HG02571 (cell line): ENCODE results near the gene R3HDM4.
A peak's percentile ranks its signal among the peaks of the same experiment; 100 is the strongest.

Experiments used
- ATAC-seq: cut with Tn5 transposase; IDR thresholded peaks from one replicate; pipeline ENCODE4 v1.9.1; 2021; ENCODE audit warnings: mild to moderate bottlenecking, moderate library complexity; ENCODE audit not compliant: unreplicated experiment

The R3HDM4 gene

DNA sequence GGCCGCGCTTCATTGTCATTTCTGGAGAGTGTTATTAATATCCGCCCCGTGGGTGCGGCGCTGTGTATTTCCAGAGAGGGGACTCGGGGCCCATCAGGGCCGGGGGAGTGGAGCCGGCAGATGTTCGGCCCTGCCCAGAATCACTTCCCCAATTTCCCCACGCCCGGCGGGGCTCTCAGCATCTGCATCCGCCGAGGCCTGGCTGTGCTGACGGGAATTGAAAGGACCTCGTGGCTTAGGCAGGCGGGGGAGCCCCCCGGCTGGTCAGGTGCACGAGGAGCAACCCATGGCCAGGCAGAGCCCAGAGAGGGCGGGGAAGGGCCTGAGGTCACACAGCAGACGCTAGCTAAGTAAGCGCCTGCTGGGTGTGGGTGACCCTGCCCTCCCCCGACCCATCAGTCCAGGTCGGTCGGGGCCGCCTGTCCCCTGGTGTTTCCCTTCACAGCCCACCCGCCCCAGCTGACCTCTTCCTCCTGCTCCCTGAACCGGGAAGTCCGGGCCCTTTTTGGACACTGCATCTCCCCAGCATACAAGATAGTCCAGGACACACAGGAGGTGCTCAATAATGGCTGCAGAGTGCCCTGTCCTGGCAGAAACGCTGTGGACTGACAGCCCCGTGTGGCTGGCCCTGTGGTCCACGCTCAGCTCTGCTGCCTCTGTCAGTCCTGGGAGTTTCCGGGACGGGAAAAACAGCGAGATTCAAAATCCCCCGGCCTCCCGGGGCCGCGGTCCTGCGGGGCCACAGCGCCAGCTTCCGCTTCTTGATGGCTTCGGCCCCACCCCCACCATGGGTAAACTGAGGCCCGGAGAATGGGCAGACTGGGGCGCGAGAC lies 34.9 kb upstream of the R3HDM4 start:
- peak; percentile 54 for ATAC-seq

DNA sequence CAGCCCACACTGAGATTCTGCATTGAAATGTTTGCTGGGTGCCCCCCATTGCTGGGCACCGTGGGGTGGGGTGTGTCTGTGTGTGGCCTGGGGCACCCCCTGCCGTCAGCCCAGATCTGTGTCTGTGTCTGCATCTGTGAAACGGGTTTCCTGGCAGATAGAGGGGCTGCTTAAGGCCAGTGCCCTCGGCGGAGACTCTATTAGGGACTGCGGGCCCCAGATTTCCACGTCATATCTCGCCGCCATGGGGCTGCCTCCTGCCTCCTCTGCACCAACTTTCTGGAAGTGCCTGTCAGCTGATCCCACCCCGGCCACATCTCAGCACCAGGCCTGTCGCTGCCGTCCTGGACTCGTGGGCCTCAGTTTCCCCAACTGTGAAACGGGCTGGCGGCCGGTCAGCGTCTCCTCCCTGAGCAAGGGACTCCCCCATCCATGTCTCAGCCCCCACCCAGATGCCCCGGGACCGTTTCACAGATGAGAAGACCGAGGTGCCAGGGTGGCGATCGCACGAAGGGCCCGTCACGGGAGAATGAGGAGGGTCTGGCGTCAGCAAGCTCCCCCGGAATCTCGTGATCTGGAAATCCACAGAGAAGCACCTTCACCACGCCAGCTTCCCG lies 34.2 kb upstream of the R3HDM4 start:
- peak; percentile 12 for ATAC-seq

DNA sequence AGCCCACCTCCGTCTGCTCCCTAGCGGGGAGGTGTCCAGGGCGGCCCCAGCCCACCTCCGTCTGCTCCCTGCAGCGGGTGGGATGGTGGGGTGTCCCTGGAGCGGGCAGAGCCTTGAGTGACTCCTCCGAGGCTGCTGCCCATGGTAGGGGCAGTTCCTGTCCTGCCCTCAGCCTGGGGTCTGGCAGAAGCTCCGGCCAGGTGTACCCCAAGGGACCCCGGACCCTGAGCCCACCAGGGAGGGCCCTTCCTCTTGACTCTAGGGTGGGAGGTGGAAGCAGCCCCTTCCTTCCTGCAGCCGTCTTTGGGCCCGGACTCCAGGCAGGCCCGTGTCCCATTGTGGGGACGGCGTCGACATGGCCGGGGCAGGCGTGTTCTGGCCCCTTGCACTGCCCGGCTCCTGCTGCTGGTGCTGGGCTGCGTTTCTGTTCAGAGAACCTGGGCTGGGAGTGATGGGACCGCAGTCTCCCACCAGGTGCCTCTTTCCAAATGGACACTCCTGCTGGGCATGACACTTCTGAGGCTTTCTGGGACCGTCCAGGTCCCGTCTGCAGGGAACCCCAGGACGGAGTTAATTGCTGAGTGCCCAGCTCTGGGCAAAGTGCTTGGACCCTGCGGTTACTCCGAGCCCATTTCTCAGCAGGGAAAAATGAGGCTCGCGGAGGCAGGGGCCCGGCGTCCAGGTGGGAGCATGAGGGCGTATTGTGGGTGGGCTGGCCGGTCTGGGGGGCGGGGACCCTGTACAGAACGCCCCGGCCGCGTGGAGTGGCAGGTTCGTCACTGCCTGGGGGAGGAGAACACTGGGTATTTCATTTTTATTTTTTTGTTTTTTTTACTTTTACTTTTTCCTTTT lies 32.6 kb upstream of the R3HDM4 start:
- no peak for ATAC-seq

DNA sequence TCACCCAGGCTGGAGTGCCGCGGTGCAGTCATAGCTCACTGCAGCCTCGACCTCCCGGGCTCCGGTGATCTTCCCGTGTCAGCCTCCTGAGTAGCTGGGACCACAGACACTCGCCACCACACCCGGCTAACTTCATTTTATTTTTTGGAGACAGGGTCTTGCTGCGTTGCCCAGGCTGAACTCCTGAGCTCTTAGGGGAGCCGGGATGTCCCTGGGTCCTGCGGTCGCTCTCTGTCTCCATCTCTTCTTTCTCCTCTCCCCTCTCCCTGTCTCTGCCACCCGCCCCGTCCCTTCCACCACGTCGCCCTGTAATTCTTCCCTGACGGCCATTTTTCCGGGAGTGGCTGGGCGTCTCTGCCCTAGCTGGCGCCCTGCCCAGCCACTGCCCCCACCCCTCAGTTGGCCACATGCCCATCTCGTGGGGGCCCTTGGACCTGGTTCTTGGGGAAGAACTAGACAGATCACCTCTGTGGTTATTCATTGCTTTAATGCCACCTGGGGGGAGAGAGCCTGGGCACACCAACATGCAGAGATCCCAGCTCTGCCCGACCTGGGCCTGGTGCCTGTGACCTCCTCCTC lies 31.7 kb upstream of the R3HDM4 start:
- ATAC-seq = no peak

DNA sequence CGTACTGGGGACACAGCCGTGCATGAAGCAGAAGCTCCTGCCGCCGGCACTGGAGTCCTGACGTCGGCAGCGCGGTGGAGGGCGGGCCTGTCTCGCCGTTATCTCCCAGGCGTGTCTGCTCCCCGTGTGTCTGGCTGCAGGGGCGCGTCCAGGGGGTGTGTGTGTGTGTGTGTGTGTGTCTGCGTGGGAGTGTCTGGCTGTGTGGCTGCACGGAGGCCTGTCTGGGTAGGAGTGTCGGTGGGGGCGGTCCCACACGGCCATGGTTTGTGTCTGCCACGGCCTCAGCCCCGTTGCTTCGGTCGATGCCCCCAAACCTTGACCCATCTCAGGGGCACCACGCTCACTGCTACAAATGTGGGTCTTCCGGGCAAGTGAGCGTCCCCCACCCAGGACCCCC lies 31.1 kb upstream of the R3HDM4 start:
- no peak for ATAC-seq

DNA sequence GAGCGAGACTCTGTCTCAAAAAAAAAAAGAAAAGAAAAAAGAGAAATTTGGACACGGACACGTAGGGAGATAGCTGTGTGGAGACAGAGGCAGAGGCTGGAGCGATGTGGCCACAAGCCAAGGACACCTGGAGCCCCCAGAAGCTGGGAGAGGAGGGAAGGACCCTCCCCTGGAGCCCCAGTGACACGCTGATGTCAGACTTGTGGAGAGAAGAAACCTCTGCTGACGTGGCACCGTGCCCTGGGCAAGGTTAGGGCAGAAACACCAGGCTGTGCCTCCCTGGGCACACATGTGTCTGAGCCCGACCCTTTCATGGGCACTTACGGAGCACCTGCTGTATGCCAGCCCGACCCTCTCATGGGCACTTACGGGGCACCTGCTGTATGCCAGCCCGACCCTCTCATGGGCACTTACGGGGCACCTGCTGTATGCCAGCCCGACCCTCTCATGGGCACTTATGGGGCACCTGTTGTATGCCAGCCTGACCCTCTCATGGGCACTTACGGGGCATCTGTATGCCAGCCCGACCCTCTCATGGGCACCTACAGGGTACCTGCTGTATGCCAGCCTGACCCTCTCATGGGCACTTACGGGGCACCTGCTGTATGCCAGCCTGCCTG lies 30.6 kb upstream of the R3HDM4 start:
- no peak for ATAC-seq

DNA sequence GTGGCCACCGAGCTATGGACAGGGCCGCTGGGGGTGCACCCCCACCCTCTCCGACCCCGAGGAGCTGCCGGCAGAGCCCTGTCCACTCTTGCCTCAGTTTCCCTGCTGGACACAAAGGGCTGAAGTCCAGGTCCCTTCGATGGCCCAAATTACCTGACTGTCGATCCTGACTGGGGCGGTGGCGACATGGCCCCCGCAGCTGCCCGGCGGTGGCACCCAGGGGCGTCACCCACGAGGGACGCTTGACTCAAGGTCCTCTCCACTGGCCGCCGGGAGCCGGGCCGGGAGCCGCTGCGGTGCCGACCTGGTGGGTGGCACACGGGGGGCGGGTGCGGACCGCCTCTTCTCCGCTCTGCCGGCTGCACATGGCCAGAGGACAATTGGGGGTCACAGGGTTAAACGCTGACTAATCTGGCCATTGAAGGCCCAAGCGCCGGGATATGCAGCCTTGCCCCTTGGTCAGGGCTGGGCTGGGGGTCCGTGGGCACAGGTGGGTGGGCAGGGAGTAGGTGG lies 29.2 kb upstream of the R3HDM4 start:
- ATAC-seq = no peak

DNA sequence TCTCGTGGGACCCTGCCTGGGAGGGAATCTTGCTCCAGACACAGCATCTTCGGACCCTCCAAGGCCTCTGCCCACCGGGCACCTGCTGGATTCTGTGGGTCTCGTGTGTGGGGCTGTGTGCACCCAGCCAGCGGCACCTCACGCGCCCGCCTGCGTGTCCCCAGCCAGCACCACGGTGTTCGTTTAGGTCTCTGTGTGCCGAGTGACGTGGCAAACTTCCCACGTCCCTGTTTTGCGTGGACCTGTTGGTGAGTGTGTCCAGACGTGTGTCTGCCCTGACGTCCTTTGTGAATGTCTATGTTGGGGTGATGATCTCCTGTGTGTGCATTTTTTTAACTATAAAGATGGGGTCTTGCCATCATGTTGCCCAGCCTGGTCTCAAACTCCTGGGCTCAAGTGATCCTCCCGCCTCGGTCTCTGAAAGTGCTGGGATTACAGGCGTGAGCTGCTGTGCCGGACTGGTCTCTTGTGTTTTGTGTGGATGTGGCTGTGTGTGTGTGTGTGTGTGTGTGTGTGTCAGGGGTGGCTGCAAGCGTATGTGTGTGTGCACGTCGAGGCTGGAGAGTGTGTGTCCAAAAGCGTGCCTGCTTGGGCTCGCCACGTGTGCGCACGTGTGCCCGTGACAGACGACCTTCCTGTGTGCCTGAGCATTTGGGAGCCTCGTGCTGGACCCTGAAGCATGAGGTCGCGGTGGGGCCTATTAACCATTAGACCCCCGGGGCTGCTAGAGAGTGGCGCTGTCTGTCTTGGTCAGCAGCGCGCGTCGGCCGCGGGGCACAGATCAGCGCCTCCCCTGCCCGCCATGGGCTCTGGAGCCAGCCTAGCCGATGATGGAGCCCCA lies 28.5 kb upstream of the R3HDM4 start:
- ATAC-seq = no peak

DNA sequence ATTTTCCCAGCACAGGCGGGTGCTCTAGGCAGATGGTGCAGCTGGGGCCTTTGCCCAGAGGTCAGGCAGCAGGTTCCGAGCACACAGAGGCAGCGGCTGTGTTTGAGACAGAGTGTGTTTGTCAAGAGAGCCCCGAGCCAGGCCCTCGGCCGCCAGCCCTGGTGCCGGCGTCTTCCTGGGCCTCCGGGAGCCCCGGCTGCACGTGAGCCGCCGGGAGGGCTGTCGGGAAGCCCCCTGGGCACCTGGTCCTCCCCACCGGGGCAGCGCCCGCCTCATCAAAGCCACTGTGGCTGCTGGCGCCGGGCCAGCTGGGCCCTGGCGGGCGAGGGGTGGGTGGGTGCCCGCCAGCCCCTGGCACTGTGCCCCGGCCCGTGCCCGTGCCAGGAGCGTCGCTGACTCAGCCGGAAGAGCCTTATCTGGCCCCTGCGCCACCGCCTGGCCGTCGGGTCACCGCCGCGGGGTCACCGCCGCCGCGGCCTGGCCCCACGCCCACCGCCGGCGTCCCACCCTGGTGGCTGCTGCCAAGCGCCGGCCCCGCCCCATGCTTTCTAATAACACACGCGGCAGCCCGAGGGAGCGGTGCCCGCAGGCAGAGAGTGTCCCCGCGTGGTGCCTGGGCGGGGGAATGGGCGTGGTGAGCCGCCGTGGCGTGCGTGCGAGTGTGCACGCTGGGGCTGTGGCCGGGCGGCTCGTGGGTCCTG lies 27.7 kb upstream of the R3HDM4 start:
- no peak for ATAC-seq

DNA sequence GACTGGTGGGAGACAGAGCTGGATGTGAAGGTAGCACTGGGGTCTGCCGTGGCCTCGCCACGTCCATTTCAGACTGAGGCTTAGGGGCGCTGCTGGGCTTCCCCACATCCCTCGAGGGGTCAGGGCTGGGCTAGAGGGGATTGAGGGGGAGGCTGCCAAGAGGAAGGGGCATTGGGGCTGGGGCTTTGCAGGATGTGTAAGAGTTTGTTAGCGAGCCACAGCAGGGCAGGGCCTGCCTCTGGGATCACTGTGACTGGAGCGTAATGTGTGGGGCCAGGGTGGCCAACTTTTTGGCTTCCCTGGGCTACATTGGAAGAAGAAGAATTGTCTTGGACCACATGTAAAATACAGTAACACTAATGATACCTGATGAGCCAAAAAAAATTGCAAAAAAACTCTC lies 26.9 kb upstream of the R3HDM4 start:
- ATAC-seq = no peak

DNA sequence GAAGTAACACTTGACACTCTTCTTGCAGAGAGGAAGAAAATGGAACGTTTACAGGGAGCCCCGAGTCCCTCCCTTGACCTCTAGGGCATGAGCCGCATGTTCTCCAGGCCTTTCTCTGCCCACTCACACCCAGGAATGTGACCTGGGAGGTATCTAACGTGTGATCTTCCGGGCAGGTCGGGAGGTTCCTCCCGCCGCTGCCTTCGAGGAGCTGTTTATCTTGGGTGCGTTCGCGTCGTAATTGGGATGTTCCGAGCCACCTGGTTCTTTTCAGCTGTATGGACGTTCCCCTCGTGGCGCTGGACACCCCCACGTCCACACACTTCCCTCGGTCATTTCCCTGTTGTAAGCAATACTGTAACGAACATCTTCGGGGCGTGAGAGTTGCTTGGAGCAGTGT lies 26.4 kb upstream of the R3HDM4 start:
- ATAC-seq = no peak

DNA sequence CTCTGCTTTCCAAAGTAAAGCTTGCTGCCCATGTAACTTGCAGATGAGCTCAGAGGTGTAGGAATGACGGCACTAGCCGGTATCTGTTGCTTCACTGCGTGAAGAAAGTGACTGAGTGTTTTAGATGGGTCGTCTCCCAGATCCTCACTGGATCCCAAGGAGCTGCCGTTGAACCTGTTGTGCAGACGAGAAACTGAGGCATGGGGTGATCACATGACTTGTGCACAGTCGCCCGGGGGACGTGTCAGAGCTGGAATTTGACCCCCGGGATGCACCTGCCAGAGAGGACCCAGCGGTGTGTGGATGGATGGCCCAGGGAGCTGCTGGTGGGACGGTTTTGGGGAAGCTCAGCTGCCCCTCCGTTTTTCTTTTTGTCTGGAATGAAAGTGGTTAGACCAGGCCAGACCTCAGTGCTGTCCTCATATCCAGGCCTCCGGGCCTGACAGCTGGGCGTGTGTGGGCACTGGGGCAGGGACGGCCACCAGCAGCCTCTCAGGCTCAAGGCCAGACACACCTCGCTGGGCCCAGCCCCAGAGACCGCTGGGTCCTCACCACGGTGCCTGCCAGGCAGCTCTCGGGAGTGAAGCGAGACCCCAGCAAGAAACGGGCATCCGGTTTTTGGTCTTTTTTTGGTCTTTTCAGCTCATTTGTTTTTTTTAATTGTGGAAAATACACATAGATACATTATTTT lies 25.4 kb upstream of the R3HDM4 start:
- ATAC-seq = no peak

DNA sequence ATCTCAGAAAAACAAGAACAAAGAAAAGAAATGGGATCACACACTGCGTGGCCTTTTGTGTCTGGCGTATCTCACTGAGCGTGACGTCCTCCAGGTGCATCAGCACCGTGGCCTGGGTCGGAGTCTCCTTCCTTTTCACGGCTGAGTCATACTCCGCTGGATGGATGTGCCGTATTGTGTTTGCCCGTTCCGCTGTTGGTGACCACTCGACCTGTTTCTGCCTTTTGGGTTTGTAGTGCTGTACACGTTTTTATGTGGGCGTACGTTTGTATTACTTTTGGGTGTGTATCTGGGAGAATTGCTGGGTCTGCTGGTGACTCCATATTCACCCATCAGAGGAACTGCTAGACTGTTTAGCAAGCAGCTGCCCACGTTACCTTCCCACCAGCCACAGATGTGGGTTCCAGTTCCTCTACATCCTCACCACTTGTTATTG lies 24.3 kb upstream of the R3HDM4 start:
- ATAC-seq = no peak

DNA sequence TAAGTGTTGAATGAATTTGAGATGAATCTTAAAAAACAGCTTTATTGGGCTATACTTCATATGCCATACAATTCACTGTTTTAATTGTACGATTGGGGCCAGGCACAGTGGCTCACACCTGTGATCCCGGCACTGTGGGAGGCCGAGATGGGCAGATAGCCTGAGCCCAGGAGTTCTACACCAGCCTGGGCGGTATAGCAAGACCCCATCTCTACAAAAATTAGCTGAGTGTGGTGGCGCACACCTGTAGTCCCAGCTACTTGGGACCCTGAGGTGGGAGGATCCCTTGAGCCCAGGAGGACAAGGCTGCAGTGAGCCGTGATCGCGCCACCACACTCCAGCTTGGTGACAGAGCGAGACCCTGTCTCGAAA lies 23.1 kb upstream of the R3HDM4 start:
- no peak for ATAC-seq

DNA sequence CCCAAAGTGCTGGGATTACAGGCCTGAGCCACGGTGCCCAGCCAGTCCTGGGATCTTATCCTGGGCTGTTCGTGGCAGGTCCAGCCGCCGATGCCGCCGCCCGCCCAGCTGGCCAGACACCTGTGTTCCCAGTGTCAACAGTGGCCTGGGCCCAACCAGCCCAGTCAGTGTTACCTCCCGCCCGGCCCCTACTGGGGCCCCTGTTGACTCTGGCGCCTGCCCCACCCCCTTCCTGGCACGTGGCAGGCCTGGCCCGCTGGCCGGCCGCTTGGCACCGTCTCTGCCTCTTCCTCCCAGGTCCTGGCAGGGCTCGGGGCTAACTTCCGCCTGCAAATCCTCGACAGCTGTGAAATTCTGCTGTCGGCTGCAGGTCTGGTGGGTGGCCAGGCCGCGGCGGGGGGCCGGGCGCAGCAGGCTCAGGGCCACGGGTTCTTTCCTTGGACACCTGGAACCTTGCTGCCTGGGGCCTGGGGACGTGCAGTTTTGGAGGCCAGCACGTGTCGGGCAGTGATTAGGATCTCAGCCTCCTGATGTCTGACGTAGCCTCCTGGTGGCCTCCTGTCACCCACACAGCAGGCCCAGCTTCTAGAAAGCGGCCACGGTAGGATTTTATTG lies 22.0 kb upstream of the R3HDM4 start:
- ATAC-seq = no peak

DNA sequence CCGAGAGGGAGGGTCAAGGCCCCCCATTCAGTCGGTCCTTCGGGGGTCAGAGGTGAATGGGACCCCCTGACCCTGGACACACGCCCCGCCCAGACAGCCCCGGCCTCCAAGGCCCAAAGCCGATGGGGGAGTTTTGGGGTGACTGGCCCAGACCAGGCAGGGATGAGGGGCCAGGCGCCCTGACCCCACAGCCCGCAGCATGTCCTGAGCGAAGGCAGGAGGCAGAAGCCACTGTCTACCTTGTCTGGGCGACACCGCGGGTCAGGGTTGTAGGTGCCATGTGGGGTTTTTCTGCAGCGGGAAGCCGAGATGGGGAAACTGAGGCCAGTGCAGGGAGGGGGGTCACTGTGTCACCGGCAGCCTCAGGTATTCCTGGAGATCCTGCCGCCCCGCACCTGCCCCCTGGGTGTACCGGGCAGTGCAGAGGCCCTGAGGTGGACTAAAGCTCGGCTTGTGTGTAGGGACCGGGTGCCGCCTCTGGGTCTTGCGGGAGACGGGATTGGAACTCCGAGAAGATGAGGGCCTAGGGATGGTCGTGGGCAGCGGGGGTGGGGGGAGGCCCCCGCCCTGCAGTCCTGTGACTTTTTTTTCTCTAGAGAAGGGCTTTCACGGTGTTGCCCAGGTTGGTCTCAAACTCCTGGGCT lies 21.3 kb upstream of the R3HDM4 start:
- ATAC-seq = no peak

DNA sequence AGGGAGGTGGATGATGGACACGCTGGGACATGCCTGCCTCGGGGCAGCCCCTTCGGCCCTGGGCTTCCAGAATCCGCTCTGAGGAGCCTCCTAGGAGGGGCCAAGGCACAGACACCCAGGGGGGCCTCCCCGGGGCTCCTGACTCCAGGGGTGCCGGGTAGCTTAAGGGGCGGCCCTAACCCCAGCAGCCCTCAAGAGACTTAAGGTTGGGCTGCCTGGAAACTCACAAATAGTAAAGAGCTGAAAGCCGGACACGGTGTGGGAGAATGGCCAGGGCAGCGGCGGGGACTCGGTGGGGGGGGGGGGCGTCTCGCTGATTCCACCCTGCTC lies 20.5 kb upstream of the R3HDM4 start:
- ATAC-seq = no peak
